ENCODE measurements around the gene AHI1. TPM values are rescaled to one million over a fixed set of nuclear protein-coding genes. Genes with fewer than 3 reads are reported as not detected.

The AHI1 gene
- total and polyA plus RNA-seq, 11 donors, result 5.7 to 17.1 (median 10.3) TPM

DNA sequence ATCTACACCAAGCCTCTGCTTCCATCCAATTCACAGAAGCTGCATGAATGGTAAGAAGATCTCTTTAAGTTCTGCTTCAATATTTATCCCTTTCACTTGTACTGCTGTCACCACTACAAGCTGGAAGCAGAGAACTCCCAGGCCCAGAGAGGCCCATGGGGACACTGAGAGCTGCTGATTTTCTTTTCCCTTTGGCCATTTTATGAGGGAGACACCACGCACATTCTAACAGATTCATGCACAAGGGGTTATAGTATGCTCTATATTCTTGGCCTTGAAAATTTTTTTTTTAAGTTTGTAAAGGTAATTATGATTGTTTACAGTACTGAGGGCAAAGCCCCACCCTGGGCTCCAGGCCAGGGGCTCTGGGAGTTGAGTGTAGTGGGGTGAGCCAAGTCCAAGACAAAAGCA lies 228.1 kb downstream of the AHI1 start:
- no peak for TF ChIP-seq POLR2A (IDR thresholded peaks at IDR 0.05)
- no peak for TF ChIP-seq CTCF (IDR thresholded peaks at IDR 0.05)
- peaks cover 0 to 9% (median 0%) of the 10 kb centered on the region in 9 donors for H3K27me3 ChIP-seq
- no peaks in the 10 kb centered on the region for H3K36me3 ChIP-seq
- H3K9me3 ChIP-seq, result no peaks in the 10 kb centered on the region
- no peak overlapping the region for H3K4me3 ChIP-seq
- 26 to 38% (median 30%) methylated on average over 1 of the region's 1 CpG for WGBS, 4 donors
- peak in 2 of 4 donors; percentile 42 to 48 for ATAC-seq
- intact Hi-C loops (cut with DNase I), result no loop called here
- DNase-seq, result no peak
- peaks cover 0 to 7% (median 0%) of the 10 kb centered on the region in 12 donors for H3K4me1 ChIP-seq
- H3K27ac ChIP-seq, result no peak overlapping the region

- peaks cover 0 to 7% (median 0%) of the 10 kb centered on the region in 12 donors for H3K4me1 ChIP-seq
- no peak overlapping the region for H3K27ac ChIP-seq
- TF ChIP-seq CTCF (IDR thresholded peaks at IDR 0.05), result no peak
- no peak for TF ChIP-seq POLR2A (IDR thresholded peaks at IDR 0.05)
- ATAC-seq (no peak), DNase-seq (no peak)
- H3K9me3 ChIP-seq, result no peaks in the 10 kb centered on the region
- WGBS, 4 donors, result 93 to 96% (median 95%) methylated on average over 3 of the region's 3 CpGs
- peaks cover 0 to 7% (median 0%) of the 10 kb centered on the region in 9 donors for H3K27me3 ChIP-seq
- no peaks in the 10 kb centered on the region for H3K36me3 ChIP-seq
- intact Hi-C loops (cut with DNase I), result no loop called here
- H3K4me3 ChIP-seq, result no peak overlapping the region
Observed at GRCh38 chr6:135268740-135269139, 228.8 kb downstream of the AHI1 start.

DNA sequence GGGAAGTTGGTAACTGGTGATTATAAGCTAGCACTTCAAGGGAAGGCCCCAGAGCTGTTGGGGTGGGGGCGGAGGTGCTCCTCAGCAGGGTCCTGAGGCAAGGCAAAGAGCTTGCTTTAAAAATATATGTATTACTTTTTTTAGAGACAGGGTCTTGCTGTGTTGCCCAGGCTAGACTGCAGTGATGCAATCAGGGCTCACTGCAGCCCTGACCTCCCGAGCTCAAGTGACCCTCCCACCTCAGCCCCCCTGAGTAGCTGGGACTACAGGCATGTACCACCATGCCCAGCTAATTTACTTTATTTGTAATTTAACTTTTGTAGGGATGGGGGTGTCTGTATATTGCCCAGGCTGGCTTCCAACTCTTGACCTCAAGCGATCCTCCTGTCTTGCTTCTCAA lies 229.3 kb downstream of the AHI1 start:
- Histone ChIP-seq H3K9me3 (no peaks in the 10 kb centered on the region), H3K27ac (no peak overlapping the region), H3K36me3 (no peaks in the 10 kb centered on the region), H3K27me3 (peaks cover 0 to 7% (median 0%) of the 10 kb centered on the region in 9 donors), H3K4me1 (peaks cover 0 to 7% (median 0%) of the 10 kb centered on the region in 12 donors), H3K4me3 (no peak overlapping the region)
- intact Hi-C loops (cut with DNase I), result no loop called here
- WGBS, 4 donors, result 89 to 95% (median 93%) methylated on average over 3 of the region's 3 CpGs
- no peak for TF ChIP-seq CTCF (IDR thresholded peaks at IDR 0.05)
- ATAC-seq, result no peak
- DNase-seq, result no peak

- Histone ChIP-seq H3K9me3 (no peaks in the 10 kb centered on the region), H3K27me3 (peaks cover 0 to 7% (median 0%) of the 10 kb centered on the region in 9 donors), H3K27ac (no peak overlapping the region), H3K4me3 (no peak overlapping the region), H3K36me3 (no peaks in the 10 kb centered on the region), H3K4me1 (peaks cover 0 to 7% (median 0%) of the 10 kb centered on the region in 12 donors)
- ATAC-seq (no peak), DNase-seq (no peak)
- no peak for TF ChIP-seq POLR2A (IDR thresholded peaks at IDR 0.05)
- no peak for TF ChIP-seq CTCF (IDR thresholded peaks at IDR 0.05)
- WGBS, 4 donors, result 49 to 70% (median 63%) methylated on average over 2 of the region's 2 CpGs
- intact Hi-C loops (cut with DNase I), result no loop called here
Observed at GRCh38 chr6:135267085-135267484, 230.5 kb downstream of the AHI1 start.

Data from heart left ventricle (tissue), 16 donors.